HEK293 (cell line): Measurements from ENCODE around the gene KRTAP10-4.

Experiments
- CTCF ChIA-PET: fragments of 350-600 bp; formaldehyde crosslinking; extraction: SDS; loops from one replicate; lab custom pipeline; 2021; ENCODE audit warnings: antibody characterized with exemption; lab: Yijun Ruan, JAX
- POLR2A ChIA-PET: fragments of 300-600 bp; formaldehyde crosslinking; extraction: SDS; loops from one replicate; lab custom pipeline; 2020; ENCODE audit warnings: antibody characterized with exemption, inconsistent platforms; lab: Yijun Ruan, JAX
- H3K27ac ChIP-seq: fragments of 200-500 bp; sonication (Bioruptor generic); 2 replicates; pipeline ENCODE4 v1.5.1; 2014; ENCODE audit warnings: low read depth, low read length, control low read depth, inconsistent platforms; ENCODE audit errors: extremely low read depth
- H3K36me3 ChIP-seq, 2 experiments: fragments of 200-500 bp in 1 of 2; sonication (Bioruptor generic) in 1 of 2; 1 replicate in 1 of 2; 2 replicates in 1 of 2; pipeline ENCODE4 v1.5.1; 2014 to 2017; ENCODE audit warnings: inconsistent platforms in 2 of 2, low read length in 2 of 2; ENCODE audit not compliant: control insufficient read depth in 2 of 2, insufficient read depth in 1 of 2
- H3K4me1 ChIP-seq: fragments of 200-500 bp; sonication (Bioruptor generic); 2 replicates; pipeline ENCODE4 v1.5.1; 2014; ENCODE audit warnings: mild to moderate bottlenecking, low read length, inconsistent platforms; ENCODE audit not compliant: control insufficient read depth, insufficient read depth
- H3K4me3 ChIP-seq: 2 replicates; pipeline ENCODE4 v1.5.1; 2011; ENCODE audit warnings: low read depth, mild to moderate bottlenecking, control low read depth, low read length, moderate library complexity
- H3K9me3 ChIP-seq: fragments of 200-500 bp; sonication (Bioruptor generic); 2 replicates; pipeline ENCODE4 v1.5.1; 2014; ENCODE audit warnings: low read depth, low read length, inconsistent platforms; ENCODE audit not compliant: control insufficient read depth, insufficient read depth
- HOXA7 ChIP-seq: sonication (generic); formaldehyde crosslinking; IDR thresholded peaks from 2 replicates; pipeline ENCODE4 v1.8.1; 2022; ENCODE audit warnings: missing genetic modification reagents, borderline replicate concordance
- HOXC10 ChIP-seq: sonication (generic); formaldehyde crosslinking; IDR thresholded peaks from 2 replicates; pipeline ENCODE4 v1.8.1; 2023; ENCODE audit warnings: mild to moderate bottlenecking, missing genetic modification reagents
- KLF8 ChIP-seq: fragments of 450-650 bp; formaldehyde crosslinking; IDR thresholded peaks from 2 replicates; pipeline ENCODE4 v1.5.1; 2016; ENCODE audit warnings: missing biosample characterization, missing genetic modification characterization
- ZFHX2 ChIP-seq: fragments of 450-650 bp; formaldehyde crosslinking; conservative IDR thresholded peaks from 2 replicates; pipeline ENCODE4 v1.5.1; 2016; ENCODE audit warnings: missing biosample characterization, missing genetic modification characterization
- ZNF114 ChIP-seq: fragments of 450-650 bp; formaldehyde crosslinking; IDR thresholded peaks from 2 replicates; pipeline ENCODE4 v1.5.0; 2017; ENCODE audit warnings: missing biosample characterization, missing genetic modification characterization
- ZNF223 ChIP-seq: fragments of 450-650 bp; formaldehyde crosslinking; IDR thresholded peaks from 2 replicates; pipeline ENCODE4 v1.5.1; 2016; ENCODE audit warnings: missing biosample characterization, missing genetic modification characterization
- ZNF311 ChIP-seq: fragments of 450-650 bp; formaldehyde crosslinking; IDR thresholded peaks from 2 replicates; pipeline ENCODE4 v1.5.1; 2017; ENCODE audit warnings: missing biosample characterization, missing genetic modification characterization, borderline replicate concordance
- ZNF341 ChIP-seq: fragments of 450-650 bp; formaldehyde crosslinking; IDR thresholded peaks from 2 replicates; pipeline ENCODE4; 2016; ENCODE audit warnings: low read depth, missing biosample characterization, missing genetic modification characterization
- ZNF394 ChIP-seq: fragments of 450-650 bp; formaldehyde crosslinking; IDR thresholded peaks from 2 replicates; pipeline ENCODE4 v1.5.1; 2016; ENCODE audit warnings: missing biosample characterization, missing genetic modification characterization, mild to moderate bottlenecking, moderate library complexity, borderline replicate concordance
- ZNF433 ChIP-seq: fragments of 450-650 bp; formaldehyde crosslinking; IDR thresholded peaks from 2 replicates; pipeline ENCODE4 v1.5.1; 2016; ENCODE audit warnings: missing biosample characterization, missing genetic modification characterization, low read depth
- ZNF600 ChIP-seq: fragments of 450-650 bp; formaldehyde crosslinking; IDR thresholded peaks from 2 replicates; pipeline ENCODE4 v1.5.1; 2016; ENCODE audit warnings: missing biosample characterization, missing genetic modification characterization
- ZNF621 ChIP-seq: fragments of 450-650 bp; formaldehyde crosslinking; IDR thresholded peaks from 2 replicates; pipeline ENCODE4 v1.5.1; 2017; ENCODE audit warnings: missing biosample characterization, missing genetic modification characterization
- ZNF654 ChIP-seq: fragments of 450-650 bp; formaldehyde crosslinking; IDR thresholded peaks from 2 replicates; pipeline ENCODE4 v1.5.1; 2016; ENCODE audit warnings: low read depth, missing biosample characterization, missing genetic modification characterization
- ZNF707 ChIP-seq: fragments of 450-650 bp; formaldehyde crosslinking; IDR thresholded peaks from 2 replicates; pipeline ENCODE4 v1.5.1; 2016; ENCODE audit warnings: missing biosample characterization, missing genetic modification characterization
- ZNF747 ChIP-seq: fragments of 450-650 bp; formaldehyde crosslinking; IDR thresholded peaks from 2 replicates; pipeline ENCODE4 v1.5.1; 2016; ENCODE audit warnings: missing biosample characterization, missing genetic modification characterization
- ZNF785 ChIP-seq: fragments of 450-650 bp; formaldehyde crosslinking; IDR thresholded peaks from 2 replicates; pipeline ENCODE4 v1.5.1; 2016; ENCODE audit warnings: missing biosample characterization, missing genetic modification characterization
- ZNF843 ChIP-seq: fragments of 450-650 bp; formaldehyde crosslinking; IDR thresholded peaks from 2 replicates; pipeline ENCODE4 v1.5.1; 2016; ENCODE audit warnings: missing biosample characterization, missing genetic modification characterization
- TF ChIP-seq, protein P1 (sequence below): fragments of 450-650 bp; formaldehyde crosslinking; IDR thresholded peaks from 2 replicates; pipeline ENCODE4 v1.5.1; 2017; ENCODE audit warnings: missing biosample characterization, missing genetic modification characterization
- TF ChIP-seq, protein P2 (sequence below): fragments of 450-650 bp; formaldehyde crosslinking; IDR thresholded peaks from 2 replicates; pipeline ENCODE4 v1.5.1; 2016; ENCODE audit warnings: missing biosample characterization, missing genetic modification characterization
- TF ChIP-seq, protein P3 (sequence below): fragments of 450-650 bp; formaldehyde crosslinking; IDR thresholded peaks from 2 replicates; pipeline ENCODE4 v1.5.1; 2016; ENCODE audit warnings: missing biosample characterization, missing genetic modification characterization, borderline replicate concordance
- TF ChIP-seq, protein P4 (sequence below): fragments of 450-650 bp; formaldehyde crosslinking; IDR thresholded peaks from 2 replicates; pipeline ENCODE4 v1.5.1; 2016; ENCODE audit warnings: missing biosample characterization, missing genetic modification characterization
- TF ChIP-seq, protein P5 (sequence below): fragments of 450-650 bp; formaldehyde crosslinking; IDR thresholded peaks from 2 replicates; pipeline ENCODE4 v1.5.1; 2017; ENCODE audit warnings: missing biosample characterization, missing genetic modification characterization
- TF ChIP-seq, protein P6 (sequence below): fragments of 450-650 bp; formaldehyde crosslinking; IDR thresholded peaks from 2 replicates; pipeline ENCODE4 v1.5.1; 2016; ENCODE audit warnings: missing biosample characterization, missing genetic modification characterization

The KRTAP10-4 gene

DNA sequence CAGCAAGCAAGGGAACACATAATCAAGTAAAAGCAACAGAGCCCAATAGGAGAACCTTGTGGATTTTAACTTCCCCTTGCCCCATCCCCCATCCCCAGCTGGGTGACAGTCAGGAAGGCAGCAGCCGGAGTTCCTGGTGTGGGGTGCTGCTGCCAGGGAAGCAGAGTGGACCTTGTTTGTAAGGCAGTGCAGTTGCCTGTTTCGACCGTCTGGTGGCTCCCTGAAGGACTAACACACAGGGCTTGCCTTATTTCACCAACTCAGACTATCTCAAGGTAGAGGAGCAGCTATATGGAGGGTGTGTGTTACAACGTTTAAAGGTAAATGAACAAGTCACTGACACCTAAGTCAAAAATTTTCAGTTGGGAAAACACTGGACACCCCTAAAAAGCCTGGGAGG, 45.0 kb downstream of the KRTAP10-4 start (continued):
- TF ChIP-seq ZNF114 (tag by site-specific recombination) = no peak
- TF ChIP-seq ZNF843 (tag by site-specific recombination) = no peak
- no peak for TF ChIP-seq ZNF223 (tag by site-specific recombination)
- TF ChIP-seq, protein P1, sequence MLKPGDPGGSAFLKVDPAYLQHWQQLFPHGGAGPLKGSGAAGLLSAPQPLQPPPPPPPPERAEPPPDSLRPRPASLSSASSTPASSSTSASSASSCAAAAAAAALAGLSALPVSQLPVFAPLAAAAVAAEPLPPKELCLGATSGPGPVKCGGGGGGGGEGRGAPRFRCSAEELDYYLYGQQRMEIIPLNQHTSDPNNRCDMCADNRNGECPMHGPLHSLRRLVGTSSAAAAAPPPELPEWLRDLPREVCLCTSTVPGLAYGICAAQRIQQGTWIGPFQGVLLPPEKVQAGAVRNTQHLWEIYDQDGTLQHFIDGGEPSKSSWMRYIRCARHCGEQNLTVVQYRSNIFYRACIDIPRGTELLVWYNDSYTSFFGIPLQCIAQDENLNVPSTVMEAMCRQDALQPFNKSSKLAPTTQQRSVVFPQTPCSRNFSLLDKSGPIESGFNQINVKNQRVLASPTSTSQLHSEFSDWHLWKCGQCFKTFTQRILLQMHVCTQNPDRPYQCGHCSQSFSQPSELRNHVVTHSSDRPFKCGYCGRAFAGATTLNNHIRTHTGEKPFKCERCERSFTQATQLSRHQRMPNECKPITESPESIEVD (tag by site-specific recombination) = no peak
- TF ChIP-seq ZNF621 (tag by site-specific recombination) = no peak
- TF ChIP-seq ZFHX2 (tag by site-specific recombination) = no peak

DNA sequence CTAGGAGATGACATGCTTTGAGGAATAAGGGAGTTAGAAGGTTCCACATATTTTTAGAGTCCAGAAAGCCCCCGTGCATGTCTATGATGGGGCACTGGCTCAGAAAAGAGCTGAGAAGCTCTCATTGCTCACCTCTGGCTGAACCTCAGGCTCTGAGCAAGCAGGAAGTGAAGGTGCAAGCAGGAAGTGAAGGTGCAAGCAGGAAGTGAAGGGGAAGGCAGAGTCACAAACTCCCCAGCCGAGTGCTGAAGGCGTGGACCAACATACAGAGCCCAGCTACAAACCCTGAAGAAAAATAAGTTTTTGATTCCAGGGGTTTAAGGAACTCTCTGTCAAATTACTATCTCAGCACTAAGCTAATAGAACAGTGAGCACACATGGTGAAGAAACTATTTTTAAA, 45.4 kb downstream of the KRTAP10-4 start:
- H3K9me3 ChIP-seq = no peaks in the 10 kb centered on the region
- H3K4me3 ChIP-seq = no peak overlapping the region
- no peaks in the 10 kb centered on the region for H3K36me3 ChIP-seq
- no peak overlapping the region for H3K27ac ChIP-seq
- TF ChIP-seq ZNF311 (tag by site-specific recombination) (no peak), HOXC10 (no peak), ZNF433 (tag by site-specific recombination) (no peak), ZNF654 (tag by site-specific recombination) (no peak), ZNF600 (tag by site-specific recombination) (no peak), HOXA7 (no peak), ZNF747 (tag by site-specific recombination) (no peak), ZNF785 (tag by site-specific recombination) (no peak), ZNF707 (tag by site-specific recombination) (no peak), ZNF341 (no peak), ZNF394 (tag by site-specific recombination) (no peak), KLF8 (tag by site-specific recombination) (no peak)
- TF ChIP-seq, protein P2, sequence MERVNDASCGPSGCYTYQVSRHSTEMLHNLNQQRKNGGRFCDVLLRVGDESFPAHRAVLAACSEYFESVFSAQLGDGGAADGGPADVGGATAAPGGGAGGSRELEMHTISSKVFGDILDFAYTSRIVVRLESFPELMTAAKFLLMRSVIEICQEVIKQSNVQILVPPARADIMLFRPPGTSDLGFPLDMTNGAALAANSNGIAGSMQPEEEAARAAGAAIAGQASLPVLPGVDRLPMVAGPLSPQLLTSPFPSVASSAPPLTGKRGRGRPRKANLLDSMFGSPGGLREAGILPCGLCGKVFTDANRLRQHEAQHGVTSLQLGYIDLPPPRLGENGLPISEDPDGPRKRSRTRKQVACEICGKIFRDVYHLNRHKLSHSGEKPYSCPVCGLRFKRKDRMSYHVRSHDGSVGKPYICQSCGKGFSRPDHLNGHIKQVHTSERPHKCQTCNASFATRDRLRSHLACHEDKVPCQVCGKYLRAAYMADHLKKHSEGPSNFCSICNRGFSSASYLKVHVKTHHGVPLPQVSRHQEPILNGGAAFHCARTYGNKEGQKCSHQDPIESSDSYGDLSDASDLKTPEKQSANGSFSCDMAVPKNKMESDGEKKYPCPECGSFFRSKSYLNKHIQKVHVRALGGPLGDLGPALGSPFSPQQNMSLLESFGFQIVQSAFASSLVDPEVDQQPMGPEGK (tag by site-specific recombination) = no peak
- TF ChIP-seq, protein P3, sequence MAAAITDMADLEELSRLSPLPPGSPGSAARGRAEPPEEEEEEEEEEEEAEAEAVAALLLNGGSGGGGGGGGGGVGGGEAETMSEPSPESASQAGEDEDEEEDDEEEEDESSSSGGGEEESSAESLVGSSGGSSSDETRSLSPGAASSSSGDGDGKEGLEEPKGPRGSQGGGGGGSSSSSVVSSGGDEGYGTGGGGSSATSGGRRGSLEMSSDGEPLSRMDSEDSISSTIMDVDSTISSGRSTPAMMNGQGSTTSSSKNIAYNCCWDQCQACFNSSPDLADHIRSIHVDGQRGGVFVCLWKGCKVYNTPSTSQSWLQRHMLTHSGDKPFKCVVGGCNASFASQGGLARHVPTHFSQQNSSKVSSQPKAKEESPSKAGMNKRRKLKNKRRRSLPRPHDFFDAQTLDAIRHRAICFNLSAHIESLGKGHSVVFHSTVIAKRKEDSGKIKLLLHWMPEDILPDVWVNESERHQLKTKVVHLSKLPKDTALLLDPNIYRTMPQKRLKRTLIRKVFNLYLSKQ (tag by site-specific recombination) = no peak
- TF ChIP-seq, protein P4, sequence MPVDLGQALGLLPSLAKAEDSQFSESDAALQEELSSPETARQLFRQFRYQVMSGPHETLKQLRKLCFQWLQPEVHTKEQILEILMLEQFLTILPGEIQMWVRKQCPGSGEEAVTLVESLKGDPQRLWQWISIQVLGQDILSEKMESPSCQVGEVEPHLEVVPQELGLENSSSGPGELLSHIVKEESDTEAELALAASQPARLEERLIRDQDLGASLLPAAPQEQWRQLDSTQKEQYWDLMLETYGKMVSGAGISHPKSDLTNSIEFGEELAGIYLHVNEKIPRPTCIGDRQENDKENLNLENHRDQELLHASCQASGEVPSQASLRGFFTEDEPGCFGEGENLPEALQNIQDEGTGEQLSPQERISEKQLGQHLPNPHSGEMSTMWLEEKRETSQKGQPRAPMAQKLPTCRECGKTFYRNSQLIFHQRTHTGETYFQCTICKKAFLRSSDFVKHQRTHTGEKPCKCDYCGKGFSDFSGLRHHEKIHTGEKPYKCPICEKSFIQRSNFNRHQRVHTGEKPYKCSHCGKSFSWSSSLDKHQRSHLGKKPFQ (tag by site-specific recombination) = no peak
- TF ChIP-seq, protein P5, sequence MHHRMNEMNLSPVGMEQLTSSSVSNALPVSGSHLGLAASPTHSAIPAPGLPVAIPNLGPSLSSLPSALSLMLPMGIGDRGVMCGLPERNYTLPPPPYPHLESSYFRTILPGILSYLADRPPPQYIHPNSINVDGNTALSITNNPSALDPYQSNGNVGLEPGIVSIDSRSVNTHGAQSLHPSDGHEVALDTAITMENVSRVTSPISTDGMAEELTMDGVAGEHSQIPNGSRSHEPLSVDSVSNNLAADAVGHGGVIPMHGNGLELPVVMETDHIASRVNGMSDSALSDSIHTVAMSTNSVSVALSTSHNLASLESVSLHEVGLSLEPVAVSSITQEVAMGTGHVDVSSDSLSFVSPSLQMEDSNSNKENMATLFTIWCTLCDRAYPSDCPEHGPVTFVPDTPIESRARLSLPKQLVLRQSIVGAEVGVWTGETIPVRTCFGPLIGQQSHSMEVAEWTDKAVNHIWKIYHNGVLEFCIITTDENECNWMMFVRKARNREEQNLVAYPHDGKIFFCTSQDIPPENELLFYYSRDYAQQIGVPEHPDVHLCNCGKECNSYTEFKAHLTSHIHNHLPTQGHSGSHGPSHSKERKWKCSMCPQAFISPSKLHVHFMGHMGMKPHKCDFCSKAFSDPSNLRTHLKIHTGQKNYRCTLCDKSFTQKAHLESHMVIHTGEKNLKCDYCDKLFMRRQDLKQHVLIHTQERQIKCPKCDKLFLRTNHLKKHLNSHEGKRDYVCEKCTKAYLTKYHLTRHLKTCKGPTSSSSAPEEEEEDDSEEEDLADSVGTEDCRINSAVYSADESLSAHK = no peak
- TF ChIP-seq, protein P6, sequence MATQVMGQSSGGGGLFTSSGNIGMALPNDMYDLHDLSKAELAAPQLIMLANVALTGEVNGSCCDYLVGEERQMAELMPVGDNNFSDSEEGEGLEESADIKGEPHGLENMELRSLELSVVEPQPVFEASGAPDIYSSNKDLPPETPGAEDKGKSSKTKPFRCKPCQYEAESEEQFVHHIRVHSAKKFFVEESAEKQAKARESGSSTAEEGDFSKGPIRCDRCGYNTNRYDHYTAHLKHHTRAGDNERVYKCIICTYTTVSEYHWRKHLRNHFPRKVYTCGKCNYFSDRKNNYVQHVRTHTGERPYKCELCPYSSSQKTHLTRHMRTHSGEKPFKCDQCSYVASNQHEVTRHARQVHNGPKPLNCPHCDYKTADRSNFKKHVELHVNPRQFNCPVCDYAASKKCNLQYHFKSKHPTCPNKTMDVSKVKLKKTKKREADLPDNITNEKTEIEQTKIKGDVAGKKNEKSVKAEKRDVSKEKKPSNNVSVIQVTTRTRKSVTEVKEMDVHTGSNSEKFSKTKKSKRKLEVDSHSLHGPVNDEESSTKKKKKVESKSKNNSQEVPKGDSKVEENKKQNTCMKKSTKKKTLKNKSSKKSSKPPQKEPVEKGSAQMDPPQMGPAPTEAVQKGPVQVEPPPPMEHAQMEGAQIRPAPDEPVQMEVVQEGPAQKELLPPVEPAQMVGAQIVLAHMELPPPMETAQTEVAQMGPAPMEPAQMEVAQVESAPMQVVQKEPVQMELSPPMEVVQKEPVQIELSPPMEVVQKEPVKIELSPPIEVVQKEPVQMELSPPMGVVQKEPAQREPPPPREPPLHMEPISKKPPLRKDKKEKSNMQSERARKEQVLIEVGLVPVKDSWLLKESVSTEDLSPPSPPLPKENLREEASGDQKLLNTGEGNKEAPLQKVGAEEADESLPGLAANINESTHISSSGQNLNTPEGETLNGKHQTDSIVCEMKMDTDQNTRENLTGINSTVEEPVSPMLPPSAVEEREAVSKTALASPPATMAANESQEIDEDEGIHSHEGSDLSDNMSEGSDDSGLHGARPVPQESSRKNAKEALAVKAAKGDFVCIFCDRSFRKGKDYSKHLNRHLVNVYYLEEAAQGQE (tag by site-specific recombination) = no peak
- H3K4me1 ChIP-seq = no peaks in the 10 kb centered on the region
- CTCF ChIA-PET = interaction anchor here (0.6 kb wide), 1 partner anchor 682 kb away, joined by 3 read pairs; no protein-coding TSS in a partner anchor
- POLR2A ChIA-PET = no interaction called here
